Suppressor macrophage treated with lipopolysaccharide for 1 hour (primary cell): ENCODE data around the gene LRRC46.

Experiments
- DNase-seq, 3 donors: peaks; one replicate each; pipeline ENCODE4 v3.0.0-alpha.2; 2020 to 2022

Gene LRRC46, protein sequence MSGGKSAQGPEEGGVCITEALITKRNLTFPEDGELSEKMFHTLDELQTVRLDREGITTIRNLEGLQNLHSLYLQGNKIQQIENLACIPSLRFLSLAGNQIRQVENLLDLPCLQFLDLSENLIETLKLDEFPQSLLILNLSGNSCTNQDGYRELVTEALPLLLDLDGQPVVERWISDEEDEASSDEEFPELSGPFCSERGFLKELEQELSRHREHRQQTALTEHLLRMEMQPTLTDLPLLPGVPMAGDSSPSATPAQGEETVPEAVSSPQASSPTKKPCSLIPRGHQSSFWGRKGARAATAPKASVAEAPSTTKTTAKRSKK

DNA sequence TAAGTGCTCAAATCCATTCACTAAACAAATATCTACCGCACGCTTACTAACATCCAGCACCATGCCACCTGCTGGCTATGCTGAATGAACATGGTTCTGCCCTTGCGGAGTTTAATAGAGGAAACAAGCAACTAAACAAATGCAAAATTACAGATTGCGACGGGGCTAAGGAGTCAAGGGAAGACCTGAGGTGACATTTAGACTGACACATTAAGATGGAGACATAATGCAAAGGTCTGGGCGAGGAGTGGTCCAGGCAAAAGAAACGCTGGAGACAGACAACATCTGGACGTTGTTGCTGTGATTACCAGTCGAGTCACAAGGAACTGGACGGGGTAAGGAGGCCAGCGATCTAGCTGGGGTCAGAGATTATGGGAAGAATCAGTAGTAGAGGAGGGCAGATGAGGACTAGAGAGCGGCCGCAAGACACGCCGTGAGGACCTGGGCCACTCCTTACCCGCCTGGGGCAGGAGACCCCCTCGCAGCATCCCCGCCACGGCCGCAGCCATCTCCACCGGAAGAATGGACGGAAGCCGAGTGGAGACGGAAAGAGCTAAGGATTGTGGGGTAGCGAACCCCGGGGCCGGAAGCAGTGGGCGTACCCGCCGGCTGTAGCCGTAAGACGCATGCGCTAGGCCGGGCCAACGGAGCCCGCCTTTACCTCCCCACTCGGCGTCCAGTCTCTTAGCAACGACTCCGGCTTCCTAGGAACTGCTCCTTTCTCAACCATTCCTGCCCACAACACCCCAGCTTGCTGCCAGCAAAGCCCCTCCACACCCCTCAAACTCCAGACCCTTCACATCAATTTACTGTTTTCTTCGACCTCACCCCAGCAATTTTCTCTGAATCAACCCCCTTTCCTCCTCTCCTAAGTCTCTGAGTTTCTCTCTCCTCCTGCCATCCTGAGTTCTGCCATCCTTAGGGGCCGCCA is at the start of gene LRRC46, which contains the start of gene MRPL10:
TSS of gene LRRC46 (plus strand) at position 668 of the 931 bp plus-strand sequence. CDS start 320 bp downstream, outside the sequence.
TSS of gene MRPL10 (minus strand) at position 539 of the 931 bp plus-strand sequence. CDS start at position 509, 30 bp downstream.
- DNase-seq, result peak; percentile 92 to 96 (median 95)

DNA sequence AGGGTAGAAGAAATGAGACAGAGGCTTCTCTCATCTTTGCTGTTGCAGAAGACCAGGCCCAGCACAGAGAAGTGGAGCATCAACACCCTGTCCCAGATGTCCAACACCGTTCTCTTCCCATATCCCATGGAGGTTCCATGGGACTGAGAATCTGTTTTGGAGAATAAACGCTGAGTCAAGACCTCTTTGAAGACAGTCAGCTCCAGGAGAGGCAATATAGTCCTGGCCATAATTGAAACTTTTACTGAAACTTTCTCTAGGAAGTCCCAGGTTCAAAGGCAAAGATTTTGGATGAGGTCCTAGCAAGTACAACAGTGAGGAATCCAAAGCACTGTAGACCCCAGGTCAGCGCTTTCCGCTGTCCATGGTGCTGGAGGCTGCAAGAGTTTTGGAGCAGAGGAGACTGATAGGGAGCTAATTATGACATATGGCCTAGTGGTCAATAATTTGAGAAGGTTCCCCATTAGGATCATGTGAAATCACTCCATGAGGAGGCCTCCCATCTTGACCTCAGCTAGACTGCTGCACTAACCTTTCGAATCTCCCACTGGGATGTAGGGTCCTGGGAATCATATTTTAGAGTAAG is 45.8 kb upstream of the LRRC46 start:
- peak in 2 of 3 donors; percentile 28 to 45 for DNase-seq

DNA sequence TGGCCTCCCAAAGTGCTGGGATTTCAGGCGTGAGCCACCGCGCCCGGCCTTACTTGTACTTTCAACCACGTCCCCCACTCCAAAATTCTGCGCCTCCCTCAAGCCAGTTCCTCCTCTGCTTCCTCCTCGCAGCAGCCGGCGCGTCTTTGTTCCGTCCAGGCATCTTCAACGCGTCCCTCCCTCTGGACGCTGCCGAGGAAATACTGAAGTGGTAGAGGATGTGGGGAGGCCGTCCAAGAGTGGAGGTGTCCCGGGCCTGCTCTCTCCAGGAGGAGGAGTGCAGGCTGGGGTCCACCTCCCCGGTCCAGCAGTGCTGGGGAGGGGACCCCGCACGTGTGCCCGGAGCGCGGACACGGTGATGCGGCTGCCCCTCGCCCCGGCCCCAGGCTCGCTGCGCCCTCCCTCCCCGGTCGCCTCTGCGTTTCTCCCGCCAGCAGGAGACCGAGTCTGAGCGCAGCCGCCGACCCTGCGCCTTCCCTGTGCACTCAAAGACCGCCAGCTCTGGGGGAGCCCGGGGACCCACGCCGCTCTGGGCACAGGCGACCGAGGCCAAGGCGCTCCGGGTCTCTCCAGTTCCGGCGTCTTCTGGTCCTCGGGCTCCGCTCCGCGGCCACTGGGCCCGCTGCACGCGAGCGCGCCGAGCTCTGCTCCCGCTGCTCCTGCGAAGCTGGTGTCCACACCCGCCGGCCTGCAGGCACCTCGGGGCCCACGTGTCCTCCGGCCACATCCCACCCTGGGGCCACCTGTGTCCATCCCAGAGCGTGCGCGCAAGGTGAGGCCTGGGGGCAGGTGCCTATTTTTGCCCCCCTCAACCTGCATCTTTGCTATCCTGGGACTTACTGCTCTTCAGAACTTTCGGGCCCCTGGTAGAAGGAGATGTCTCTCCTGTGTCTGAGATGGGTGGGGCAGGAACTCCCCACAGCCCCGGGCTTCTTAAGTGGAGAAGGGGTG is 41.6 kb upstream of the LRRC46 start:
- DNase-seq, result peak; percentile 64 to 85 (median 67)

DNA sequence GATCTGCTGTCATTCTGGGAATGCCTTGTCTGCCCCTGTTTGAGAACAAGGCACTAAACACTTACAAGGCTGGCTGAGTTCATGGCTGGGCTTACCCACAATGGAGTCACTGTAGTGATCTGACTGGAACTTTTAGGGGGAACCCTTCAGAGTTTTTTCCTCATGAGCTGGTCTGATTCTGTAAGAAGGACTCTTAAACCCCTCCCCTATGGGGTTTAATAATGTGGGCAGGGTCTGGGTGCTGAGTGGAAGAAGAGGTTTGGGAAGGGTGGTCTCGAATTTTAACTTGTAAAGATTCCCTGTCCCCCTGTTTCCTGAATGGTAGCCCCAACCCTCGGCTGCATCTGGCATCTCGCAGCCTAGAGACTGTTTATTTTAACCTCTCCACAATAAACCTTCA is 40.4 kb upstream of the LRRC46 start:
- DNase-seq, result peak; percentile 27 to 44 (median 34)

DNA sequence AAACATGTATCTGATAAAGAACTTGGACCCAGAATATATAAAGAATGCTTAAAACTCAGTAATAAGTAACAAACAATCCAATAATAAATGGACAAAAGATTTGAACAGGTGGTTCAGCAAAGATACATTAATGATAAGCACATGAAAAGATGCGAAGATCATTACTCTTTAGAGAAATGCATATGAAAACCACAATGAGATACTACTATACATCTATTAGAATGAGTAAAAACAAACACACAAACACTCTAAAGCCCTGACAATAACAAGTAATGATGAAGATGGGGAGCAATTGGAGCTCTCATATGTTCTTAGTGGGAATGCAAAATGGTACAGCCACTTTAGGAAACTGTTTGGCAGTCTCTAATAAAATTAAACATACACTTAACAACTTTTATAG is 39.0 kb upstream of the LRRC46 start:
- DNase-seq, result no peak

DNA sequence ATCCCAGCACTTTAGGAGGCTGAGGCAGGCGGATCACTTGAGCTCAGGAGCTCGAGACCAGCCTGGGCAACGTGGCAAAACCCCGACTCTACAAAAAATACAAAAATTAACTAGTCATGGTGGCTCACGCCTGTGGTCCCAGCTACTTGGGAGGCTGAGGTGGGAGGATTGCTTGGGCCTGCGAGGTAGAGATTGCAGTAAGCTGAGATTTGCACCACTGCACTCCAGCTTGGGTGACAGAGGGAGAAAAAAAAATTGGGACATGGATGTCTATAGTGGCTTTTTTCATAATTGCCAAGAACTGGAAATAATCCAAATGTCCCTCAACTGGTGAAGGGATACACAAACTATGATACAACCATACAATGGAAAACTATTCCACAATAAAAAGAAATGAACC is 38.5 kb upstream of the LRRC46 start:
- DNase-seq, result no peak

DNA sequence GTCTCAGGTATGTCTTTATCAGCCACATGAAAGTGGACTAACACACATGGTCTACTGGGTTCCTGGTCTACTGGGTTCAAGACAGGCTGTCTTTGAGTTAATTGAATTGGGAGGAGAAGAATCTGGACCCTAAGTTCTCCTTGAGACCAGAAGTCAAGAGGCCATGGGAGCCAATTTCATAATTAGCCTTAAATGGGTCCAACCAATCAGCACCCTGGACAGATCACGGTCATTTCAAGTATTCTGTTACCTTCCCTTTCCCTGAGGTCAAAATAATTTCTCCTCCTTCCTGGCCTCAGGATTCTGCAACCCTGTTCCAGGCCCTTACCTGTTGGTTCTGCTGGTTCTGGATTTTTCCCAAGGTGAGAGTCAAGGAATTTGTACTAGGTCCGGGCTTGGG is 33.7 kb upstream of the LRRC46 start:
- peak in 1 of 3 donors; percentile 33 for DNase-seq

DNA sequence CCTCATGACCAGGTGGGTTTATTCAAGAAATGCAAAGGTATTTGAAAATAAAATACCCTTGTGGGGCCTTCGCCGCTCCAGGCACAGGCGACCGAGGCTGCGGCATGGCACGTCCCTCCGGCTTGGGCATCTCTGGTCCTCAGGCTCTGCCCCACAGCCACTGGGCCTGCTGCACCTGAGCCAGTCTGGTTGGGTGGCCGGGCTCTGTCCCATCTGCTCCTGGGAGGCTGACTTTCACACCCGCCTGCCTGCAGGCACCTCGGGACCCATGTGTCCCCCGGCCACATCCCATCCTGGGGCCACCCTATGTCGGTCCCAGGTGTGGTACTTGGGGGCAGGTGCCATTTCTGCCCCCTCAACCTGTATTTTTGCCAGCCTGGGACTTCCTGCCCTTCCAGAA is 30.8 kb upstream of the LRRC46 start:
- no peak for DNase-seq

DNA sequence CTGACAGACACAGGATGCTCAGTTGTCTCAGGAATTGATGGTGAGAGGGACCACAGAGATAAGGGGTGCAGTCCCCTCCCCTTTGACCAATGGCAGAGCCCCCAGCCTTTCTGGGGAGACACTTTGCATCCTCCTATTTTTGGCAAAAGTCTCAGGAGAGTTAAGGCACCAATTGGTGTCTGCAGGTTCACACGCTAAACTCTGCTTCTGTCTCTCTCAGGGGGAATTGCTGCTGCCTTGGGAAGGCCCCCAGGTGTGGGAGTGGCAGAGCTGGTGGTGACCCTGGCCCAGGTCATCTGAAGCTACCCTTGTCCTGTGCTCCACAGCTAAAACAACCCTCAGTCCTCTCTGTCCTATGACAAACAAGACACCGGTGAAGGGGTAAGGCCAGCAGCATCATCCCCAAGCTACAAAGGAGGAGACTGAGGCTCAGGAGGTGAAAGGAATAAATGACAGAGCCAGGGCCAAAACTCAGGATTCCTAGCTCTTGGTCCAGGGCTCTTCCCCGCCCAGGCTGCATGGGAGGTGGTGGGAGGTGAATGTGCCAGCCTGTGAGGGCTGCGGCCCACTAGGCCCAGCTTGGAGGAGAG is 30.2 kb upstream of the LRRC46 start:
- no peak for DNase-seq

DNA sequence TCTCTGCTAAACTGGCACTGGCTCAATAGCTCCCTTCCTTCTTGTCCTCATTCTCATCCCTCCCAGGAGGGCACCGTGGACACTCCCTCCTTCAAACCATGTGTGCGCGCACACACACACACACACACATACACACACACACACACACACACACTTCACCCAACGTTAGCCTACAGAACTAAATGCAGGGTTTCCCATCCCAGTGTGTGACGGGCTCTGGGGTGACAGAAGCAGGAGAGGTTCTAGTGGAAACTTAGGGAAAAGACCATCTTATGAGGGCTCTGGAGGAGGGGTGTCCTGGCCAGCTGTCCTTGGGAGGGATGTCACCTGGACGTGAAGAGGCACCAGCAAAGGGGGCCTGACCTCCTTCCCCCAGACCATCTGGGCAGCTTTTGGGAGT is 29.6 kb upstream of the LRRC46 start:
- DNase-seq, result no peak

DNA sequence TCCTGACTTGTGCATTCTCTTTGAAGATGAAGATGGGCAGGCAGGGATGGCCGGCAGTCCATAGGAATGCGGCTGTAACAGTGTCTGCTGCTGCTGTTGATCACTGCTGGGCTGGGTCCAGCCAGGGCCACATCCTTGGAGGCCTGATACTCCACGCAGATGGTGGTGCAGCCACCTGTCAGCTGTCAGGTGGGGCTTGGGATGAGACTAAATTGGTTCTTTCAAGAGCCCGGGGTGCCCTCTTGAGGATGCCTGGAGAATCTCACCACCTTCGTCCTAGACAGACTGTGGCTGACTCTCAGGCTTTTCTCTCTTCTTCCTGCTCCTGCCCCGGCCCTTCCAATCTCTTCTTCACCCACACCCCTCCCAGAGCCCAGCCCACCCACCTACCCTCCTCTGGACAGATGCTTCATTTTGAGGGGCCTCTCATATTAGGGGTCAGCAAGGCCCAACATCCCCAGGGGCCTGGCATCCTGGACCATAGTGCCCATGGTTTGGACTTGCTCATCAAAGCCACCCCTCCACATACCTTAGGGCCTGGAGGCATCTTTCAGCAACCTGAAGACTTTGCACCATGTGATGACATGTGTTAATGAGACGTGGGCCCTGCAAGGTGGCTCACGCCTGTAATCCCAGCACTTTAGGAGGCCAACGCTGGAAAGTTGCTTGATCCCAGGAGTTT is 29.0 kb upstream of the LRRC46 start:
- DNase-seq, result peak; percentile 53 to 66 (median 60)

DNA sequence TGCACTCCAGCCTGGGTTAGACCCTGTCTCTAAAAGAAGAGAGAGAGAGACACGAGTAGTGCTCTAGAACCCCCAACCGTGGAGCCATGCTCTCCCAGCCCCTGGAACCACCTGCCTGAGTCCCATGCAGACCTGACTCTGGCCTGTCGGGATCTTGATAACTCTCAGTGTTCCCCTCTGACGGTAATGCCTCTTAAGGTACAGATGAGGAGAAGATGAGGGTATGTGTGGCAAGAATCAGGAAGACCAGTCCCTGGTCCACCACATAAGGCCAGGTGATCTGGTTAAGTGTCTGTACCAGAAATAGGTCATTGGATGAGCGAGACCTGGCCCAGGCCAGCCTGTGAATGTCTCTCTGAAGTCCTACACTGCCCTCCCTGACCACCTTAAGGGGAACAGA is 28.3 kb upstream of the LRRC46 start:
- DNase-seq, result no peak

DNA sequence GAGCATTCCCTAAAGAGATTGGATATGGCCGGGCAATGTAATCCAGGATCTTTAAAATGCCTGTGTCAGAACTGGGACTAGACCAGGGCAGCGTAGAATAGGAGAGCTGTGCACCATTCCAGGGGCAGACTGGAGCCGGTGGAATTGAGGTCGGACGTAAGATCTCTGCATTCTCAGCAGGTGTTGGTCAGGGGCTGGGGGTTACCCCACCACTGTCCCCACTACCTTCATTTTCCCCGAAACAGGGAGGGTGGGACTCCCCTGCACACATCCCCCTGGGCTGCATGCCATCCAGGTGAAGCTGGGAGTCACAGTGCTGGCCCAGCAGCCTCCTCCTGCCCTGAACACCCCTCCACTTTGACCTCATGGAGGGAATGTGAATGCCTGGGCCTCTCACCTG is 27.7 kb upstream of the LRRC46 start:
- DNase-seq, result no peak

DNA sequence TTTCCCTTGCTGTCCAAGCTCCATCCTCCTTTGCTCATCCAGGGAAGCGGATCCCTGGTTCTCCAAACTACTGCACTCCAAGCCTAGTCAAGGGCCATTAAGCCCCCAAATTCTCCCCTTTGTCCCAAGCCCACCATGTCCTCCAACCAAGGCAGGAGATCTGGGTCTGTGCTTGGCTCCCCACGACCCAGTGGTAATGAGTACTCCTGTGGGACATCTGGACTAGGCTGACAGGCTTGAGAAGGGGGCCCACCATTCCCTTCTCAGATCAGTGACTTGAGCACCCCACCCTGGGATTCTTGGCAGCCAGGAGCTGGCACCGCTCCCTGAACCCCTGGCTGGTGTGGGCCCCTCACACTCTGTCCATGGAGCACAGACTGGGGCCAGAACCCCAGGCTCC is 27.0 kb upstream of the LRRC46 start:
- no peak for DNase-seq

DNA sequence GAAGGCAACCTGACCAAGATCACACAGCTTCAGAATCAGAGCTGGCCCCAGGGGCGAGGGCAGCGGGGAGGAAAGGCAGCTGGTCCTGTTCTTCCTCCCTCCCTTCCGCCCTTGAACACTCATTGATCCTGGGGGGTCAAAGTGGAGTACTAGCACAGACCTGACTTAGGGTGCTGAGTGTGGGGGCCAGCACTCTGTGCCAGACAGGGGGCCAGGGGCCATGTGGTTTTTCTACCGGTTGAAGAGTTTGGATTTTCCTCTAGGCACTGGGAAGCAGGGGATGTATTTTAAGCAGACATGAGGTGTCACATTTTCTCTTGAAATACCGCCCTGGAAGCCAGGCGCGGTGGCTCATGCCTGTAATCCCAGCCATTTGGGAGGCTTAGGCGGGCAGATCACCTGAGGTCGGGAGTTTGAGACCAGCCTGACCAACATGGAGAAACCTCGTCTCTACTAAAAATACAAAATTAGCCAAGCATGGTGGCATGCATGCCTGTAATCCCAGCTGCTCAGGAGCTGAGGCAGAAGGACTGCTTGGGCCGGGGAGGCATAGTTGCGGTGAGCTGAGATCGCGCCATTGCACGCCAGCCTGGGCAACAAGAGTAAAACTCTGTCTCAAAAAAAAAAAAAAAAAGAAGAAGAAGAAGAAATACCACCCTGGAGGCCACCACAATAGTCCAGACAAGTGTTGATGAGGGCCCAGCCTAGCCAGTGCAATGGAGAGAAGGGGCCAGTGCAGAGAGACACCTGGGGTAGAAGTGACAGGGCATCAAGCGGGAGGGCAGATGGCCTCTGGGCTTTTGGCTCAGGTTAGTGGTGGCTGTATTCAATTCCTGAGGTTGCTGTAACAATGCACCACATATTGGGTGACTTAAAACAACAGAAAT is 25.2 kb upstream of the LRRC46 start:
- no peak for DNase-seq

DNA sequence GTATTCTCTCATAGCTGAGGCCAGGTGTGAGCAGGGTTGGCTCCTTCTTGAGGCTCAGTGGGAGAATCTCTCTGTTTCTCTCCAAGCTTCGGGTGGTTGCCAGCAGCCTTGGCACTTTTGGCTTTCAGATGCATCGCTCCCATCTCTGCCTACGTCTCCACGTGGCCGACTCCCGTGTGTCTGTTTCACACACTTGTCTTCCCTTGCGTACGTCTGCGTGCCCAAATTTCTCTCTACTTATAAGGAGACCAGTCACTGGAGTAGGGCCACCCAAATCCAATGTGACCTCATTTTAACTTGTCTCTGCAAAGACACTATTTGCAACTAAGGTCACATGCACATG is 24.6 kb upstream of the LRRC46 start:
- no peak for DNase-seq

DNA sequence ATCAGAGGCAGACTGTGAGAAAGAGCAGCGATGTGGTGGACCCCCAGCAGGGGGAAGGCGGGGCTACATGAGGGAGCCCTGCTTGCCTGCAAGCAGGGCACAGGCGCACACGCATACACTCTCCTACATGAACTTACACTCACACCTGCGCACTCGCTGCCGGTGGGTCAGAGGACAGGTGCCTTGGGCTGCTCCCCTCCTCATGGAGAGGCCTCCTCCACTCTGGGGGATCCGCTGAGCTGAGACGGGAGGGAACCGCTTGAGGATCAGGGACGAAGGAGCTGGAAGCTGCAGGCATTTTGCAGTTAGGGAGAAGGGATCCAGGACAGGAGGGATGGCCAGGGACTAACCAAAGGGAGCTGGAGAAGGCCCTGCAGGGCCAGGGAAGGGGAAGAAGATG is 24.0 kb upstream of the LRRC46 start:
- no peak for DNase-seq

DNA sequence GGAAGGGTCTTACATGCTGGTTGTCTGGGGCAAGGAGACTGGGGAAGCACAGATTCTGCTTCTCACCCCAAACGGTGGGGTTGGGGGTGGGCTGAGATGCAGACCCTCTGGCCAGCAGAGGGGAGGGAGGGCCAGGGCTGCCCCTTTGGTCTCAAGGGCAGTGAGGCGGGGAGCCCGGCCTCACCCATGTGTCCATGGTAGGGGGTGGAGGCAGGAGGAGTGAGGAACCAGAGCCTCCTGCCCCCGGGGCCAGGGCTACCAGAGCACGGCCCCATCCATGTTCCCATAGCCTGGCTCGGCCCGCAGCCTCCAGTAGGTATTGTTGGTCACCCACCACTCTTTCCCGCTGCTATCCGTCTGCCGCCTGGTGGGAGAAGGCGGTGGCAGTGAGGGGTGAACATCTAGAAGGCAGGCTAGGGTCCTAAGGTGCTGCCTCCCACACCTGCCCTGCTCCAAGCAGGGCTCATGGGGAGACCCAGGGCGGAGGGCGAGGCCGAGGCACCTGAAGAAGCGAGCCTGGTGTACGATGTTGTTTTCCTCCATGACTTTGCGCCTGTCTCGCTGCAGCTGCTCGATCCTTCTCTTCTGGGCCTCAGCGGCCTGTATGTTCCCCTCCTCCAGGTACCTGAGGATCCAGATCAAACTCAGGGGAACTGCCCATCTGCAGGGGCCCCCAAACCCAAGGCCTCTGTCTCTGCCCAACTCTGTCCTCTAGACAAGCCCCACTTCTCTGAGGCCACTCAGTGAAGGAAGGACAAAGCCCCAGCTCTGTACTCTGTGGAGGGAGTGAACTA is 23.2 kb upstream of the LRRC46 start:
- no peak for DNase-seq

DNA sequence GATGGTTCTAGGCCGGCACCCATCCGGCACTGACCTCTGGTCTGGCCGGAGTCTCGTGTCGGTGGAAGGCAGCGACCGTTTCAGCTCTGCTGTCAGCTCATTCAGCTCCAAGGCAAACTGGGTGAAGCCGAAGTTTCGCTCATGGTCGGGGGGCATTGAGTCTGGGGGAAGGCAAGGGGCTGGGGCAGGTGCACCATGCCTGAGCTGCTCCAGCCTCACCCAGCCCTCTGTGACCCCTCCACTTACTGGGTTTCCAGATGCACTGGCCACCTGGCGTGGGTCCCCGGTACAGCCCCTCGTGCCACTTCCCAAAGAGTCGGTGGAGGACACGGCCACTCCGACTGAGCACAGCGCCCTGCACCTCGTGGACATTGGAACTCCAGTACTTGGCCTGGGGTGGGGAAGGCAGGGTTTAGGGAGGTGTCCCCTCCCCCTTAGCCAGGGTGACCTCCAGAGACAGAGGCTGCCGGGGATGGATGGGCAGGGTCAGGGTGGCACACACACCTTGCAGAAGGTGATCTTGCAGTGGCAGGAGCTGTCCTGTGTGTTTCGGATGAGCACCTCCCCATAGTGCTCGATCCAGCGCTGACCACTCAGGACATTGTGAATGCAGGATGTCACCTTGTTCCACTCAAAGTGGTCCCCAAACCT is 22.5 kb upstream of the LRRC46 start:
- DNase-seq, result no peak
